GM12878 (cell line): ENCODE data around the gene NDUFS6. TPM values are rescaled to one million over a fixed set of nuclear protein-coding genes. Genes with fewer than 3 reads are reported as not detected.

Experiments
- BMI1 ChIP-seq: fragments of 450-650 bp; IDR thresholded peaks from 2 replicates; pipeline ENCODE4 v1.6.1; 2016; ENCODE audit warnings: mild to moderate bottlenecking, moderate library complexity, borderline replicate concordance
- CREB1 ChIP-seq: IDR thresholded peaks from 2 replicates; pipeline ENCODE4 v1.6.1; 2012; ENCODE audit warnings: low read depth, mild to moderate bottlenecking, inconsistent platforms
- E2F8 ChIP-seq: fragments of 450-650 bp; IDR thresholded peaks from 2 replicates; pipeline ENCODE4 v1.6.1; 2018; ENCODE audit warnings: mild to moderate bottlenecking, low read depth, moderate library complexity; ENCODE audit not compliant: partially characterized antibody
- HDAC2 ChIP-seq: fragments of 200-600 bp; sonication (generic); IDR thresholded peaks from 2 replicates; pipeline ENCODE4 v1.6.1; 2017
- IRF4 ChIP-seq: IDR thresholded peaks from 2 replicates; pipeline ENCODE4 v1.6.1; 2011; ENCODE audit warnings: low read depth, low read length
- NR2C1 ChIP-seq: fragments of 450-650 bp; IDR thresholded peaks from 2 replicates; pipeline ENCODE4 v1.6.1; 2017; ENCODE audit warnings: antibody characterized with exemption, mild to moderate bottlenecking, moderate library complexity
- NR2C2 ChIP-seq: IDR thresholded peaks from 2 replicates; pipeline ENCODE4 v1.6.1; 2011; ENCODE audit warnings: borderline replicate concordance, low read depth; ENCODE audit not compliant: control insufficient read depth, insufficient read length
- POLR2AphosphoS2 ChIP-seq: IDR thresholded peaks from 2 replicates; pipeline ENCODE4 v1.6.1; 2011; ENCODE audit warnings: low read depth, mild to moderate bottlenecking, low read length, improper control_type of control experiment, moderate library complexity
- RB1 ChIP-seq: fragments of 450-650 bp; formaldehyde crosslinking; IDR thresholded peaks from 2 replicates; pipeline ENCODE4 v1.6.1; 2017; ENCODE audit warnings: mild to moderate bottlenecking, borderline replicate concordance
- RELA ChIP-seq: fragments of 450-650 bp; IDR thresholded peaks from 2 replicates; pipeline ENCODE4 v1.8.0; 2014; ENCODE audit warnings: borderline replicate concordance; ENCODE audit not compliant: partially characterized antibody
- RELB ChIP-seq: fragments of 450-650 bp; IDR thresholded peaks from 2 replicates; pipeline ENCODE4 v1.6.1; 2017; ENCODE audit warnings: low read depth, mild to moderate bottlenecking, moderate library complexity
- SPI1 ChIP-seq: IDR thresholded peaks from 2 replicates; pipeline ENCODE4 v1.6.1; 2011; ENCODE audit warnings: low read depth, mild to moderate bottlenecking, low read length, moderate library complexity, borderline replicate concordance; ENCODE audit not compliant: insufficient read depth
- SUPT20H ChIP-seq: IDR thresholded peaks from 2 replicates; pipeline ENCODE4 v1.6.1; 2011; ENCODE audit warnings: low read depth, mild to moderate bottlenecking, low read length, moderate library complexity, borderline replicate concordance; ENCODE audit not compliant: control insufficient read depth
- TARDBP ChIP-seq: IDR thresholded peaks from 2 replicates; pipeline ENCODE4 v1.6.1; 2016; ENCODE audit warnings: borderline replicate concordance
- ZNF687 ChIP-seq: fragments of 450-650 bp; IDR thresholded peaks from 2 replicates; pipeline ENCODE4 v1.6.1; 2017; ENCODE audit warnings: mild to moderate bottlenecking, moderate library complexity
- polyA plus RNA-seq, 11 experiments: library from polyadenylated mRNA; depleted of rRNA in 4 of 11; unstranded in 6 of 11; stranded (reverse) in 5 of 11; fragments of >200 nt; fragmentation: Nextera tagmentation in 4 of 11; fragmentation: Illumina TruSeq in 1 of 11; extraction: Ambion mirVana in 4 of 11; extraction: Trizol in 1 of 11; gene quantifications; 1 replicate in 1 of 11; 2 replicates in 10 of 11; pipeline versions ENCODE4 v1.2.1 to v1.2.3, GENCODE V29; 2011 to 2016; ENCODE audit warnings: inconsistent platforms in 2 of 11, missing spikeins in 2 of 11, low read depth in 1 of 11
- total RNA-seq, 4 experiments: library from RNA; depleted of rRNA in 3 of 4; stranded (reverse); fragments of >200 nt in 3 of 4; fragmentation: Illumina TruSeq in 1 of 4; extraction: Trizol in 1 of 4; gene quantifications; 2 replicates each; pipeline versions ENCODE4 v1.2.1 to v1.2.3, GENCODE V29; 2013 to 2021
- TF ChIP-seq, protein P1 (sequence below): fragments of 450-650 bp; IDR thresholded peaks from 2 replicates; pipeline ENCODE4 v1.6.1; 2016; ENCODE audit warnings: mild to moderate bottlenecking

Gene NDUFS6
- total and polyA plus RNA-seq, 10 of the 15 experiments (the other 5 are each of a cell fraction or from before 2014, with no cell fraction given), result 20.7 to 213 (median 58.3) TPM

DNA sequence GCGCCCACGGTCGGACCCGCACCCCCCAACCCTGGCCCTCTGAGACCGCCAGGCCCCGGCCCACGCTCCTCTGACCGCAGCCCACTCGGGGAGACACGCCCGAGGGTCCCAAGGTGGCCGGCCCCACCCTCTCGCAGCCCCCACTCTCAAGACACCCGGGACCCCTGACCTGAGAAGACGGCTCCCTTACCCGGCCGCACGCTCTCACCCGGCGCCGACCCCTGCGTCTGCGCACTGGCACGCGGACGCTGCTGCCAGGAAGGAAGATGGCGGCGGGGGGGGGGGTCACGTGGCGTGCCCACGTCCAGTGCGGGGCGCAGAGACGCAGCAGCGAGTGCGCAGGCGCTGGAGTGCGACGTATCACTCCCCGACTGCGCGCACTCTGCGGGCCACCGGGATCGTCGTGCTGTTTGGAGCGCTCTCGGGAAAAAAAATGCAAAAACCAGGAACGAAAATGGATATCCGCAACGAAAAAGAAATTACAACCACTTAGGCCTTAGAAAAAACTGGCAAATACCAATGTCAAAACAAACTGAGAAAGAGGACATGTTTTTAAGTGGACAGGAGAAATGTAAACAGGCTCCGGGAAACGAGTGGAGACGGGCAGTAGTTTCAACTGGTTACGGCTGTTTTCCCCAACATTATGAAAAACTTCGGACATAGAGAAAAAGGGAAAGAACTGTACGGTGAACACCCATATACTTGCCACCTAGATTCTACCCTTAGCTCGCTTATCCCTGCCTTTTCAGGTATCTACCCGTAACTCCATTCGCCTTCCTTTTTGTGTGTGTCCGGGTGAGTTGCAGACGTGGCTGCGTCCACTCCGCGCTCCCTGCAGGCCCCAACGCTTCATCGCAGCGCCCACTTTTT is 1.4 kb upstream of the NDUFS6 start, which contains the start of gene MRPL36 (continued):
- TF ChIP-seq NR2C2 (no peak), HDAC2 (no peak), IRF4 (no peak), CREB1 (peak; percentile 65), TARDBP (0 out of 2 replicates have a peak, but pooled peaks have one; percentile 32), RB1 (no peak), BMI1 (no peak), E2F8 (no peak), RELB (peak; percentile 50; the same call in 1 of the 2 replicates), SPI1 (no peak), RELA (no peak), NR2C1 (peak; percentile 91), SUPT20H (no peak), POLR2AphosphoS2 (no peak), ZNF687 (peak; percentile 51; the same call in 1 of the 2 replicates)
- TF ChIP-seq, protein P1, sequence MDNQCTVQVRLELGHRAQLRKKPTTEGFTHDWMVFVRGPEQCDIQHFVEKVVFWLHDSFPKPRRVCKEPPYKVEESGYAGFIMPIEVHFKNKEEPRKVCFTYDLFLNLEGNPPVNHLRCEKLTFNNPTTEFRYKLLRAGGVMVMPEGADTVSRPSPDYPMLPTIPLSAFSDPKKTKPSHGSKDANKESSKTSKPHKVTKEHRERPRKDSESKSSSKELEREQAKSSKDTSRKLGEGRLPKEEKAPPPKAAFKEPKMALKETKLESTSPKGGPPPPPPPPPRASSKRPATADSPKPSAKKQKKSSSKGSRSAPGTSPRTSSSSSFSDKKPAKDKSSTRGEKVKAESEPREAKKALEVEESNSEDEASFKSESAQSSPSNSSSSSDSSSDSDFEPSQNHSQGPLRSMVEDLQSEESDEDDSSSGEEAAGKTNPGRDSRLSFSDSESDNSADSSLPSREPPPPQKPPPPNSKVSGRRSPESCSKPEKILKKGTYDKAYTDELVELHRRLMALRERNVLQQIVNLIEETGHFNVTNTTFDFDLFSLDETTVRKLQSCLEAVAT, result 0 out of 2 replicates have a peak, but pooled peaks have one; percentile 28
